ENCODE results near the gene TOMM70.

TOMM70 gene

DNA sequence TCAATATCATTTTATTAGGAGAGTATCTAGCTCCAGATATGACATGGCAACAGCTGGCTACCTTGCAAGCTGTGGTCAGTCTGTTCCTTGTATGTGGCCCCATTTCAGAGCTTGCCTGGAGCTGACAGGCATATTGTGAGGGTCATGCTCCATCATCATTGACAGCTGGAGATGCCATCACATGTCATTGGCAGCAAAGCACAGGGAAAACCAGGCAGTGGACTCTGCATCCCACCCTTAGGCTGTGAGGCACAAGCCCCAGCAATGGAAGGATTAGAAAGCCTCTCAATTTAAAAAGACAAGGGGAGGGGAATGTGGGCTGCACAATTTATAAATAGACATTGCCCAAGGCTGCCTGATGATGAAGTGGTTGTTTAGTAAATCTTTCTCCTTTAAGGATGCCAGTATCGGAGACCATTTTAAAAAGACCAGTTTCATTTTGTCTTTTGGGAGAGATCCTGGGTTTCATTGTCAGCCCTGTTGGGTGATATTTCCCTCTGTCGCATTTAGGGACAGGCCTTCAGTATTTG, 28.4 kb upstream of the TOMM70 start (continued):
- TF ChIP-seq, protein P1, sequence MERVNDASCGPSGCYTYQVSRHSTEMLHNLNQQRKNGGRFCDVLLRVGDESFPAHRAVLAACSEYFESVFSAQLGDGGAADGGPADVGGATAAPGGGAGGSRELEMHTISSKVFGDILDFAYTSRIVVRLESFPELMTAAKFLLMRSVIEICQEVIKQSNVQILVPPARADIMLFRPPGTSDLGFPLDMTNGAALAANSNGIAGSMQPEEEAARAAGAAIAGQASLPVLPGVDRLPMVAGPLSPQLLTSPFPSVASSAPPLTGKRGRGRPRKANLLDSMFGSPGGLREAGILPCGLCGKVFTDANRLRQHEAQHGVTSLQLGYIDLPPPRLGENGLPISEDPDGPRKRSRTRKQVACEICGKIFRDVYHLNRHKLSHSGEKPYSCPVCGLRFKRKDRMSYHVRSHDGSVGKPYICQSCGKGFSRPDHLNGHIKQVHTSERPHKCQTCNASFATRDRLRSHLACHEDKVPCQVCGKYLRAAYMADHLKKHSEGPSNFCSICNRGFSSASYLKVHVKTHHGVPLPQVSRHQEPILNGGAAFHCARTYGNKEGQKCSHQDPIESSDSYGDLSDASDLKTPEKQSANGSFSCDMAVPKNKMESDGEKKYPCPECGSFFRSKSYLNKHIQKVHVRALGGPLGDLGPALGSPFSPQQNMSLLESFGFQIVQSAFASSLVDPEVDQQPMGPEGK (CRISPR knock-in tag; IDR thresholded peaks at IDR 0.05; ENCODE audit: borderline replicate concordance), result no peak
- TF ChIP-seq TCF4 (CRISPR knock-in tag; IDR thresholded peaks at IDR 0.05; ENCODE audit: borderline replicate concordance), result no peak

DNA sequence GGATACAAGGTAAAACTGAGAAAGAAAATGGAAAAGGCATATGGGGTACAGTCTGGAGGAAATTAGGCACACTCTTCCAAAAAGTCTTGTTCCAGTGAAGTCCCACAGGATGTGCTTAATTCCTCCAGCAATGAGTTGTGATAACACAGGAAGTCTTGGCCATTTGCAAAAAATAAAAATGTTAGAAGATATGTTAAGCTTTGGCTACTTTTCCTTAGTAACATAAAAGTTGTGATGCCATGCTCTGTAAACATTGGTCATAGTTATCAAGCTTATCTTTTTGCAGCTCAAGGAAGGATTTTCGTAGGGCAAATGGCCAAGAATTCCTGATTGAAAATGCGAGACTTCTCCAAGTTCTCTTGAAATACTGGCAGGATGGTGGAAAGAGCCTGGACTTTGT, 26.8 kb upstream of the TOMM70 start:
- no peak for ATAC-seq
- TF ChIP-seq CSDC2 (CRISPR knock-in tag; IDR thresholded peaks at IDR 0.05) (no peak), GLIS3 (CRISPR knock-in tag; IDR thresholded peaks at IDR 0.05) (no peak), ARNTL (CRISPR knock-in tag; IDR thresholded peaks at IDR 0.05; ENCODE audit: borderline replicate concordance, low read depth) (no peak), RARB (CRISPR knock-in tag; IDR thresholded peaks at IDR 0.05) (no peak), SNAI2 (CRISPR knock-in tag; IDR thresholded peaks at IDR 0.05) (no peak), ZC3H10 (CRISPR knock-in tag; IDR thresholded peaks at IDR 0.05) (no peak), PPARA (CRISPR knock-in tag; IDR thresholded peaks at IDR 0.05; ENCODE audit: borderline replicate concordance) (no peak), ZNF70 (CRISPR knock-in tag; IDR thresholded peaks at IDR 0.05) (no peak), ESRRG (CRISPR knock-in tag; IDR thresholded peaks at IDR 0.05) (no peak), TOX (CRISPR knock-in tag; IDR thresholded peaks at IDR 0.05; ENCODE audit: borderline replicate concordance) (no peak), OSR1 (CRISPR knock-in tag; IDR thresholded peaks at IDR 0.05) (no peak), ISL1 (CRISPR knock-in tag; IDR thresholded peaks at IDR 0.05) (no peak), ZFP30 (CRISPR knock-in tag; IDR thresholded peaks at IDR 0.05) (no peak), TCF4 (CRISPR knock-in tag; IDR thresholded peaks at IDR 0.05; ENCODE audit: borderline replicate concordance) (no peak), ZNF8 (CRISPR knock-in tag; IDR thresholded peaks at IDR 0.05) (no peak), ZNF565 (CRISPR knock-in tag; conservative IDR thresholded peaks at IDR 0.05; ENCODE audit: low read depth) (no peak)
- TF ChIP-seq, protein P1 (CRISPR knock-in tag; IDR thresholded peaks at IDR 0.05; ENCODE audit: borderline replicate concordance), result no peak
- TF ChIP-seq, protein P2, sequence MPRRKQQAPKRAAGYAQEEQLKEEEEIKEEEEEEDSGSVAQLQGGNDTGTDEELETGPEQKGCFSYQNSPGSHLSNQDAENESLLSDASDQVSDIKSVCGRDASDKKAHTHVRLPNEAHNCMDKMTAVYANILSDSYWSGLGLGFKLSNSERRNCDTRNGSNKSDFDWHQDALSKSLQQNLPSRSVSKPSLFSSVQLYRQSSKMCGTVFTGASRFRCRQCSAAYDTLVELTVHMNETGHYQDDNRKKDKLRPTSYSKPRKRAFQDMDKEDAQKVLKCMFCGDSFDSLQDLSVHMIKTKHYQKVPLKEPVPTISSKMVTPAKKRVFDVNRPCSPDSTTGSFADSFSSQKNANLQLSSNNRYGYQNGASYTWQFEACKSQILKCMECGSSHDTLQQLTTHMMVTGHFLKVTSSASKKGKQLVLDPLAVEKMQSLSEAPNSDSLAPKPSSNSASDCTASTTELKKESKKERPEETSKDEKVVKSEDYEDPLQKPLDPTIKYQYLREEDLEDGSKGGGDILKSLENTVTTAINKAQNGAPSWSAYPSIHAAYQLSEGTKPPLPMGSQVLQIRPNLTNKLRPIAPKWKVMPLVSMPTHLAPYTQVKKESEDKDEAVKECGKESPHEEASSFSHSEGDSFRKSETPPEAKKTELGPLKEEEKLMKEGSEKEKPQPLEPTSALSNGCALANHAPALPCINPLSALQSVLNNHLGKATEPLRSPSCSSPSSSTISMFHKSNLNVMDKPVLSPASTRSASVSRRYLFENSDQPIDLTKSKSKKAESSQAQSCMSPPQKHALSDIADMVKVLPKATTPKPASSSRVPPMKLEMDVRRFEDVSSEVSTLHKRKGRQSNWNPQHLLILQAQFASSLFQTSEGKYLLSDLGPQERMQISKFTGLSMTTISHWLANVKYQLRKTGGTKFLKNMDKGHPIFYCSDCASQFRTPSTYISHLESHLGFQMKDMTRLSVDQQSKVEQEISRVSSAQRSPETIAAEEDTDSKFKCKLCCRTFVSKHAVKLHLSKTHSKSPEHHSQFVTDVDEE (CRISPR knock-in tag; IDR thresholded peaks at IDR 0.05), result no peak
- TF ChIP-seq, protein P3, sequence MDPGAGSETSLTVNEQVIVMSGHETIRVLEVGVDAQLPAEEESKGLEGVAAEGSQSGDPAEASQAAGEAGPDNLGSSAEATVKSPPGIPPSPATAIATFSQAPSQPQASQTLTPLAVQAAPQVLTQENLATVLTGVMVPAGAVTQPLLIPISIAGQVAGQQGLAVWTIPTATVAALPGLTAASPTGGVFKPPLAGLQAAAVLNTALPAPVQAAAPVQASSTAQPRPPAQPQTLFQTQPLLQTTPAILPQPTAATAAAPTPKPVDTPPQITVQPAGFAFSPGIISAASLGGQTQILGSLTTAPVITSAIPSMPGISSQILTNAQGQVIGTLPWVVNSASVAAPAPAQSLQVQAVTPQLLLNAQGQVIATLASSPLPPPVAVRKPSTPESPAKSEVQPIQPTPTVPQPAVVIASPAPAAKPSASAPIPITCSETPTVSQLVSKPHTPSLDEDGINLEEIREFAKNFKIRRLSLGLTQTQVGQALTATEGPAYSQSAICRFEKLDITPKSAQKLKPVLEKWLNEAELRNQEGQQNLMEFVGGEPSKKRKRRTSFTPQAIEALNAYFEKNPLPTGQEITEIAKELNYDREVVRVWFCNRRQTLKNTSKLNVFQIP (CRISPR knock-in tag; IDR thresholded peaks at IDR 0.05; ENCODE audit: borderline replicate concordance, low read depth), result no peak

DNA sequence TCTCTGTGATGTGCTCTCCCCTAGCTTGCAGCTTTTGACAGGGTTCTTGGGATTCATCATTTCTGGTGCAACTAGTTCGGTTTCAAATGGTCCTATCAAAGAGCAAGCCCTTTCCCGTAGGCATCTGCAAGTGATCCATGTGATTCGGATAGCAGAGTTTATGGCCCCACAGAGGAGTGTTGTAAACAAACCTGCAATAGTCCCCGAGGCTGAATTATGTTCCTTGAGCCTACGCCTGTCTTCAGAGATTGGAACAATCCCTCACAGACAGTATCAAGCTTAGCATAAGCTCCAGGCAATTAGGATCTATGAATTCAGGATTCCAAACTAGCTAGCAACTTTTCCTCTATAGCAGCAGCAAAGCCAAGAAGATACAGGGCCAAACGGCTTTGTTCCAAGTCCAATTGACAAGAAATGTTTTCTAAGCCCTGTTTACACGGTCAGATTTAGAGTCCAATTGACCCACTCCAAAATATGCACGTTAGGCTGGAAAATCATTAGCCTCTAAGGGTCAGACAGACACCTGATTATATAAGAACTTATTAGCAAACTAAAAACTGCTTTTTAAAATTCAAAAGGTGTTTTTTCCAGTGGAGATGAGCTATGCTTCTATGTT, 25.3 kb upstream of the TOMM70 start:
- no peak for ATAC-seq
- no peak for TF ChIP-seq SNAI2 (CRISPR knock-in tag; IDR thresholded peaks at IDR 0.05)
- no peak for TF ChIP-seq TOX (CRISPR knock-in tag; IDR thresholded peaks at IDR 0.05; ENCODE audit: borderline replicate concordance)
- TF ChIP-seq RARB (CRISPR knock-in tag; IDR thresholded peaks at IDR 0.05), result no peak
- TF ChIP-seq, protein P2 (CRISPR knock-in tag; IDR thresholded peaks at IDR 0.05), result no peak
- no peak for TF ChIP-seq ARNTL (CRISPR knock-in tag; IDR thresholded peaks at IDR 0.05; ENCODE audit: borderline replicate concordance, low read depth)
- TF ChIP-seq ISL1 (CRISPR knock-in tag; IDR thresholded peaks at IDR 0.05), result no peak
- TF ChIP-seq TCF4 (CRISPR knock-in tag; IDR thresholded peaks at IDR 0.05; ENCODE audit: borderline replicate concordance), result no peak
- TF ChIP-seq ZC3H10 (CRISPR knock-in tag; IDR thresholded peaks at IDR 0.05), result no peak
- TF ChIP-seq GLIS3 (CRISPR knock-in tag; IDR thresholded peaks at IDR 0.05), result no peak
- no peak for TF ChIP-seq OSR1 (CRISPR knock-in tag; IDR thresholded peaks at IDR 0.05)
- TF ChIP-seq, protein P3 (CRISPR knock-in tag; IDR thresholded peaks at IDR 0.05; ENCODE audit: borderline replicate concordance, low read depth), result no peak
- no peak for TF ChIP-seq CSDC2 (CRISPR knock-in tag; IDR thresholded peaks at IDR 0.05)
- TF ChIP-seq ZFP3 (CRISPR knock-in tag; IDR thresholded peaks at IDR 0.05), result no peak
- no peak for TF ChIP-seq ZFP30 (CRISPR knock-in tag; IDR thresholded peaks at IDR 0.05)

All from SK-N-SH treated with all-trans-retinoic acid at 6 μM for 48 hours (cell line).